HG03521 (cell line): ENCODE results near the gene SUCO.

Experiments
- ATAC-seq: cut with Tn5 transposase; IDR thresholded peaks from one replicate; pipeline ENCODE4 v1.9.1; 2021; ENCODE audit warnings: mild to moderate bottlenecking, moderate library complexity; ENCODE audit not compliant: unreplicated experiment

The SUCO gene

GRCh38 chr1:172641492-172641891, 108.5 kb downstream of the SUCO start:
- ATAC-seq = no peak

- no peak for ATAC-seq
Measured at GRCh38 chr1:172642970-172643369, 110.0 kb downstream of the SUCO start.

GRCh38 chr1:172646653-172647052, 113.7 kb downstream of the SUCO start:
- no peak for ATAC-seq

GRCh38 chr1:172647110-172647564, 114.2 kb downstream of the SUCO start:
- no peak for ATAC-seq

- no peak for ATAC-seq
Measured at GRCh38 chr1:172647987-172648386, 115.0 kb downstream of the SUCO start.

- ATAC-seq = no peak
Measured at GRCh38 chr1:172650474-172651193, 117.7 kb downstream of the SUCO start.

- no peak for ATAC-seq
Measured at GRCh38 chr1:172653015-172653709, 120.2 kb downstream of the SUCO start.

- ATAC-seq = no peak
Measured at GRCh38 chr1:172654535-172654934, 121.6 kb downstream of the SUCO start.

- ATAC-seq = no peak
Measured at GRCh38 chr1:172656576-172656975, 123.6 kb downstream of the SUCO start.

- ATAC-seq = no peak
Measured at GRCh38 chr1:172657586-172657985, 124.6 kb downstream of the SUCO start.

- ATAC-seq = no peak
Measured at GRCh38 chr1:172658871-172659453, 126.0 kb downstream of the SUCO start, which contains the start of gene FASLG. FASLG (plus strand) TSS chr1:172659103; CDS start chr1:172659202, 99 bp downstream.

GRCh38 chr1:172661107-172661506, 128.2 kb downstream of the SUCO start:
- ATAC-seq = no peak
